ENCODE data around the gene SEMA6C.

- TF ChIP-seq CTCF (IDR thresholded peaks at IDR 0.05) (no peak), POLR2AphosphoS5 (IDR thresholded peaks at IDR 0.05; ENCODE audit: low read depth, low read length) (no peak)
Measured at GRCh38 chr1:151143057-151143435, 3.4 kb downstream of the SEMA6C start.
